Gastroesophageal sphincter (tissue), 3 donors: ENCODE data around the gene ACOX1.

ENCODE experiments used
- CTCF ChIP-seq, 4 experiments: fragments of 200-600 bp in 2 of 4; fragments of 450-650 bp in 2 of 4; sonication (generic) in 1 of 4; IDR thresholded peaks; one replicate each; pipeline ENCODE4 v1.5.1; 2017 to 2019; ENCODE audit warnings: antibody characterized with exemption in 4 of 4, mild to moderate bottlenecking in 2 of 4, moderate library complexity in 2 of 4
- EP300 ChIP-seq: sonication (generic); formaldehyde crosslinking; IDR thresholded peaks from one replicate; pipeline ENCODE4 v1.6.1; 2017; ENCODE audit warnings: antibody characterized with exemption, mild to moderate bottlenecking
- POLR2A ChIP-seq, 2 donors: fragments of 450-650 bp; IDR thresholded peaks; one replicate each; pipeline ENCODE4 v1.6.1; 2017; ENCODE audit warnings: antibody characterized with exemption in 2 of 2, mild to moderate bottlenecking in 2 of 2, moderate library complexity in 1 of 2

- TF ChIP-seq CTCF (IDR thresholded peaks at IDR 0.05) (no peak), POLR2A (IDR thresholded peaks at IDR 0.05) (no peak), EP300 (no peak)
Observed at GRCh38 chr17:75983501-75984181, 4.7 kb upstream of the ACOX1 start.
